Neuronal stem cell (in vitro differentiated cells): ENCODE results near the gene ADGRA1.

ENCODE experiments used
- DNase-seq: peaks from one replicate; pipeline ENCODE4 v3.0.0-alpha.2; 2013; ENCODE audit warnings: low spot score
- H2AFZ ChIP-seq: one replicate; pipeline ENCODE4 v1.6.1; 2013; ENCODE audit warnings: mild to moderate bottlenecking, low read length, inconsistent platforms
- H2AK5ac ChIP-seq: 2 replicates; pipeline ENCODE4 v1.6.1; 2013; ENCODE audit warnings: low read depth, mild to moderate bottlenecking, inconsistent platforms, low read length, moderate library complexity, mixed read lengths
- H2BK120ac ChIP-seq: 2 replicates; pipeline ENCODE4 v1.6.1; 2013; ENCODE audit warnings: low read depth, mild to moderate bottlenecking, inconsistent platforms, low read length, moderate library complexity, mixed read lengths
- H2BK12ac ChIP-seq: one replicate; pipeline ENCODE4 v1.6.1; 2013; ENCODE audit warnings: low read length, inconsistent platforms
- H2BK15ac ChIP-seq: 2 replicates; pipeline ENCODE4 v1.6.1; 2013; ENCODE audit warnings: mild to moderate bottlenecking, low read length, inconsistent platforms, mixed read lengths
- H2BK5ac ChIP-seq: one replicate; pipeline ENCODE4 v1.6.1; 2013; ENCODE audit warnings: inconsistent platforms, mild to moderate bottlenecking, low read length, moderate library complexity
- H3K14ac ChIP-seq: one replicate; pipeline ENCODE4 v1.6.1; 2013; ENCODE audit warnings: low read length, inconsistent platforms
- H3K18ac ChIP-seq: 2 replicates; pipeline ENCODE4 v1.6.1; 2013; ENCODE audit warnings: low read length, inconsistent platforms
- H3K23ac ChIP-seq: 2 replicates; pipeline ENCODE4 v1.6.1; 2013; ENCODE audit warnings: low read depth, mild to moderate bottlenecking, mixed read lengths, low read length, inconsistent platforms; ENCODE audit not compliant: poor library complexity
- H3K27ac ChIP-seq: replicated peaks from 3 replicates; pipeline ENCODE4 v1.5.1; 2013; ENCODE audit warnings: low read length, inconsistent platforms
- H3K27me3 ChIP-seq, 3 experiments: 2 replicates each; pipeline ENCODE4 v1.6.1; 2013; ENCODE audit warnings: low read length in 3 of 3, mild to moderate bottlenecking in 2 of 3, inconsistent platforms in 1 of 3, low read depth in 1 of 3, mixed read lengths in 1 of 3, moderate library complexity in 1 of 3; ENCODE audit not compliant: control insufficient read depth in 3 of 3, insufficient read depth in 3 of 3
- H3K36me3 ChIP-seq, 2 donors: replicated peaks in 1 of 2; 2 replicates each; pipeline ENCODE4 v1.6.1; 2013; ENCODE audit warnings: low read length in 2 of 2; ENCODE audit not compliant: control insufficient read depth in 2 of 2, insufficient read depth in 2 of 2
- H3K4ac ChIP-seq: 2 replicates; pipeline ENCODE4 v1.6.1; 2013; ENCODE audit warnings: inconsistent platforms, mild to moderate bottlenecking, low read length, moderate library complexity
- H3K4me1 ChIP-seq, 2 donors: 1 replicate in 1 of 2; 2 replicates in 1 of 2; pipeline ENCODE4 v1.6.1; 2013; ENCODE audit warnings: low read length in 2 of 2, low read depth in 1 of 2; ENCODE audit not compliant: control insufficient read depth in 2 of 2, insufficient read depth in 1 of 2
- H3K4me2 ChIP-seq: one replicate; pipeline ENCODE4 v1.6.1; 2013; ENCODE audit warnings: mild to moderate bottlenecking, low read length, inconsistent platforms; ENCODE audit not compliant: insufficient read depth, poor library complexity, severe bottlenecking
- H3K4me3 ChIP-seq, 2 donors: 2 replicates each; pipeline ENCODE4 v1.5.1; 2013; ENCODE audit warnings: low read length in 2 of 2, mild to moderate bottlenecking in 2 of 2, inconsistent platforms in 1 of 2, moderate library complexity in 1 of 2
- H3K79me1 ChIP-seq: one replicate; pipeline ENCODE4 v1.6.1; 2013; ENCODE audit warnings: low read depth, mild to moderate bottlenecking, inconsistent platforms, low read length, moderate library complexity
- H3K9ac ChIP-seq: one replicate; pipeline ENCODE4 v1.6.1; 2013; ENCODE audit warnings: mild to moderate bottlenecking, low read depth, low read length, inconsistent platforms; ENCODE audit not compliant: poor library complexity
- H3K9me3 ChIP-seq, 2 donors: replicated peaks in 1 of 2; 2 replicates each; pipeline versions ENCODE3 to v1.6.1; 2013; ENCODE audit warnings: low read length in 2 of 2, mild to moderate bottlenecking in 2 of 2, inconsistent platforms in 1 of 2, low read depth in 1 of 2, mixed read lengths in 1 of 2, moderate library complexity in 1 of 2; ENCODE audit not compliant: control insufficient read depth in 2 of 2, insufficient read depth in 1 of 2
- H4K8ac ChIP-seq: one replicate; pipeline ENCODE4 v1.6.1; 2013; ENCODE audit warnings: low read depth, mild to moderate bottlenecking, inconsistent platforms, low read length, moderate library complexity
- H4K91ac ChIP-seq: one replicate; pipeline ENCODE4 v1.6.1; 2013; ENCODE audit warnings: low read length, low read depth, mild to moderate bottlenecking, inconsistent platforms; ENCODE audit not compliant: poor library complexity
- WGBS, 2 donors: extraction: QIAGEN DNeasy Blood & Tissue Kit; methylation state at CpG; one replicate each; pipeline ENCODE4 v1.1.7; 2013; ENCODE audit warnings: missing lambda C conversion rate in 2 of 2, mixed read lengths in 1 of 2; ENCODE audit not compliant: insufficient read length in 2 of 2, insufficient replicate concordance in 1 of 2; ENCODE audit errors: extremely low coverage in 2 of 2; 5-methylcytosine and 5-hydroxymethylcytosine counted together

Gene ADGRA1

DNA sequence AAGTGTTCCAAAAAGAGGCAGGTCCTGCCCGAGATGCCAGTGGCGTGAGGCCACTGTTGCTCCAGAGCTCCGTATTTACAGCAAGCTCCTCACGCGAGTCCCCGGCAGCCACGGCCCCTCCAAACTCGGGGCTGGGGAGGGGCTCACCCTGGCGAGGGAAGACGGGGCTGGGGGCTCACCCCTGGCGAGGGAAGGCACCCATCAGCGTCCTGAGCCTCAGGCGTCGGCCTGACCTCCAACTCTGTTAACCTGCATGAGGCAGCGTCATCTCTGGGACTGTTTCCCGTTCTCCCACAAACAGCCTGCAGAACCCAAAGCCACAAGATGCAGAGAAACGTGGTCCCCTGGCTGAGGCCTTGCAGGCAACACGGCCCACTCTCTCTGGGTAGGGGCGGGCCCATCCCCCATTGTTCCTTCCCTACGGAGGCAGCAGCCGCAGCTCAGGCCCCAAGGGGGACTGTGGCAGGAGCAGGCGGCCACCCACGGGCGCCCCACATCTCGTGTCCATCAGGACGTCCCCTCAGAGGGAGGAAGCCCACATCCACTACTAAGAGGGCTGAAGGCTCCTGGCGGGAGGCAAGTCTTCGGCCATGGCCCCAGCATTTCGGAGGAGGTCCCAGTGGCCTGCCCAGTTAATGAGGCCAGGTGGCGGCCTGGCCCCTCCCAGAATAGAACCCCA is 4.2 kb upstream of the ADGRA1 start:
- peak overlapping the region; percentile 2 for H2AK5ac ChIP-seq
- WGBS, 2 donors = no CpG with 5 or more reads among the region's 30 CpGs

DNA sequence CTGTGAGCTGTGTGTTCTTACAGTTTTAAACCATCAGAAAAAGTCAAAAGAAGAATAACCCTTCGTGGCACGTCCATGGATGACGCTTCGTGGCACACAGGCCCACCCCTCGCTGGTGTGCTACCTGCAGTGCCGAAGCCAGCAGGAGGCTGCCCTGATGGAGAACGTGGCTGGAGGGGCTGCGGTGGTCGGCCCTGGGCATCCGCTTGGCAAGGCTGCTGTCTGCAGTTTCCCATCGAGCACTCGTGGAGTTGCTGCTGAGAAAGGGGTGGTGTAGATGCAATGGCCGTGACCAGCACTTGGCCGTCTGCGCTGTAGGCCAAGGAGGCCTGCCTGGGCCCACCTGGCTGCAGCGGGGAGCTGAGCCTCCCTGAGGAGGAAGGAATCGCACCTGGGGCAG is 3.2 kb upstream of the ADGRA1 start:
- H3K4me3 ChIP-seq = no peak overlapping the region
- peaks cover 5% of the 10 kb centered on the region for H3K79me1 ChIP-seq
- peak overlapping the region; percentile 17 for H3K14ac ChIP-seq
- peaks cover 17 to 65% (median 34%) of the 10 kb centered on the region in 3 experiments for H3K27me3 ChIP-seq
- H2BK15ac ChIP-seq = no peak overlapping the region
- no peak overlapping the region for H2BK120ac ChIP-seq
- peak overlapping the region; percentile 65 for H3K23ac ChIP-seq
- H3K4ac ChIP-seq = no peak overlapping the region
- no peak overlapping the region for H4K8ac ChIP-seq
- DNase-seq = no peak
- no peaks in the 10 kb centered on the region for H3K36me3 ChIP-seq
- H4K91ac ChIP-seq = no peak overlapping the region
- peak overlapping the region; percentile 19 for H2BK5ac ChIP-seq
- no peak overlapping the region for H3K27ac ChIP-seq
- no peak overlapping the region for H2BK12ac ChIP-seq
- H2AK5ac ChIP-seq = peak overlapping the region; percentile 92
- peak overlapping the region; percentile 84 for H3K18ac ChIP-seq
- H3K9me3 ChIP-seq = no peaks in the 10 kb centered on the region
- no peak overlapping the region for H2AFZ ChIP-seq
- H3K4me2 ChIP-seq = no peak overlapping the region
- H3K9ac ChIP-seq = no peak overlapping the region
- peaks cover 5 to 24% of the 10 kb centered on the region in 2 donors for H3K4me1 ChIP-seq
- no CpG with 5 or more reads among the region's 17 CpGs for WGBS, 2 donors

More for the DNA sequence above, 4.2 kb upstream of the ADGRA1 start:
- Histone ChIP-seq H2BK15ac (peak overlapping the region; percentile 89), H3K23ac (no peak overlapping the region), H4K8ac (no peak overlapping the region), H3K14ac (no peak overlapping the region), H3K9ac (peak overlapping the region; percentile 68), H2BK12ac (peak overlapping the region; percentile 73), H3K4me3 (no peak overlapping the region), H3K79me1 (peaks cover 2% of the 10 kb centered on the region), H3K27me3 (peaks cover 9 to 55% (median 24%) of the 10 kb centered on the region in 3 experiments), H3K4me2 (no peak overlapping the region), H3K4ac (no peak overlapping the region), H3K4me1 (peaks cover 5 to 18% of the 10 kb centered on the region in 2 donors), H3K27ac (no peak overlapping the region), H2BK5ac (no peak overlapping the region), H3K18ac (peak overlapping the region; percentile 16), H2AFZ (peak overlapping the region; percentile 61), H4K91ac (no peak overlapping the region), H2BK120ac (no peak overlapping the region), H3K9me3 (no peaks in the 10 kb centered on the region), H3K36me3 (no peaks in the 10 kb centered on the region)
- DNase-seq = no peak

GRCh38 chr10:133085251-133086125 is 2.2 kb upstream of the ADGRA1 start:
- H3K27me3 ChIP-seq = peaks cover 17 to 75% (median 43%) of the 10 kb centered on the region in 3 experiments

DNA sequence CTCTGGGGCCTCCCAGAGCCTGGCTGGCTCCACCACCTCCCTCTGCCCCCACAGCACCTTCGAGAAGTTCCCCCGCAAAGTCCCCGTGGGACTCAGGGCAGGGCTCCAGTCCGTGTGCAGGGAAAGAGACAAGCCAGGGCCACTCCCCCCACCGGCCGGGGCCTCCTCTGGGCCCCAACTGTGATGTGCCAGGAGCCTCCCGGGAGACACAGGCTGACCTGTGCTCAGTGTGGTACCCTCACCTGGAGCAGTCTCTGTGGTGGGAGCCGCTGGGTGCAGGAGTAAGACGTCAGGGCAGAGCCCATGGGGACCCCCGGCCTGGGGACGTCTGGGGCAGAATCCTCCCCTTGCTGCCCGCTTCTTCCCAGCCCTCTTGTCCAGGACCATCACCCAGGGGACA is 1.5 kb upstream of the ADGRA1 start:
- Histone ChIP-seq H3K14ac (no peak overlapping the region), H4K8ac (no peak overlapping the region), H4K91ac (no peak overlapping the region), H3K23ac (peak overlapping the region; percentile 2), H3K4ac (no peak overlapping the region), H2BK15ac (peak overlapping the region; percentile 45), H2AK5ac (peak overlapping the region; percentile 91), H3K79me1 (peaks cover 3% of the 10 kb centered on the region), H2BK120ac (no peak overlapping the region), H3K9ac (no peak overlapping the region), H2BK5ac (peak overlapping the region; percentile 75), H3K36me3 (no peaks in the 10 kb centered on the region), H3K4me1 (peaks cover 5 to 38% of the 10 kb centered on the region in 2 donors), H3K9me3 (no peaks in the 10 kb centered on the region), H2AFZ (no peak overlapping the region), H3K4me2 (no peak overlapping the region), H3K27me3 (peaks cover 17 to 82% (median 50%) of the 10 kb centered on the region in 3 experiments), H3K27ac (no peak overlapping the region), H3K18ac (peak overlapping the region; percentile 76), H3K4me3 (no peak overlapping the region), H2BK12ac (no peak overlapping the region)
- no CpG with 5 or more reads among the region's 12 CpGs for WGBS, 2 donors
- DNase-seq = no peak

More at GRCh38 chr10:133085251-133086125, 2.2 kb upstream of the ADGRA1 start:
- peak overlapping the region; percentile 63 for H3K14ac ChIP-seq
- WGBS, 2 donors = no CpG with 5 or more reads among the region's 32 CpGs
- peaks cover 3% of the 10 kb centered on the region for H3K79me1 ChIP-seq
- no peaks in the 10 kb centered on the region for H3K36me3 ChIP-seq
- no peak overlapping the region for H3K9ac ChIP-seq
- H4K8ac ChIP-seq = no peak overlapping the region
- H2BK120ac ChIP-seq = no peak overlapping the region
- H3K27ac ChIP-seq = no peak overlapping the region
- no peak overlapping the region for H3K4me3 ChIP-seq
- H3K18ac ChIP-seq = peak overlapping the region; percentile 76
- DNase-seq = no peak
- no peak overlapping the region for H4K91ac ChIP-seq
- H3K9me3 ChIP-seq = no peaks in the 10 kb centered on the region
- H2AFZ ChIP-seq = no peak overlapping the region
- peak overlapping the region; percentile 41 for H2BK12ac ChIP-seq
- no peak overlapping the region for H3K4ac ChIP-seq
- peaks cover 5 to 32% of the 10 kb centered on the region in 2 donors for H3K4me1 ChIP-seq
- peak overlapping the region; percentile 88 for H2AK5ac ChIP-seq
- H3K23ac ChIP-seq = no peak overlapping the region
- H2BK5ac ChIP-seq = peak overlapping the region; percentile 75
- H2BK15ac ChIP-seq = peak overlapping the region; percentile 67
- no peak overlapping the region for H3K4me2 ChIP-seq
